Measurements from ENCODE around the gene ADNP2. TPM values are rescaled to one million over a fixed set of nuclear protein-coding genes. Genes with fewer than 3 reads are reported as not detected.

ADNP2 gene
- total RNA-seq, 2 donors from 2014 or later, result 17.8 to 18.1 TPM

GRCh38 chr18:80076379-80076778 lies 32.7 kb upstream of the ADNP2 start:
- TF ChIP-seq CTCF (IDR thresholded peaks at IDR 0.05), result no peak
- Histone ChIP-seq H3K36me3 (no peaks in the 10 kb centered on the region), H3K9me3 (no peaks in the 10 kb centered on the region), H3K4me1 (no peaks in the 10 kb centered on the region), H3K4me3 (no peak overlapping the region), H3K27me3 (no peaks in the 10 kb centered on the region), H3K9ac (ENCODE audit: low read depth in 2 of 2, low read length in 2 of 2) (no peak overlapping the region), H3K27ac (no peak overlapping the region)
- intact Hi-C loops (cut with DNase I), result no loop called here
- no peak for DNase-seq

GRCh38 chr18:80077873-80078272 lies 31.2 kb upstream of the ADNP2 start:
- Histone ChIP-seq H3K9ac (ENCODE audit: low read depth in 2 of 2, low read length in 2 of 2) (no peak overlapping the region), H3K9me3 (no peaks in the 10 kb centered on the region), H3K36me3 (no peaks in the 10 kb centered on the region), H3K27me3 (no peaks in the 10 kb centered on the region), H3K4me3 (no peak overlapping the region), H3K4me1 (no peaks in the 10 kb centered on the region), H3K27ac (no peak overlapping the region)
- intact Hi-C loops (cut with DNase I), result no loop called here
- TF ChIP-seq CTCF (IDR thresholded peaks at IDR 0.05), result no peak
- DNase-seq, result no peak

GRCh38 chr18:80086281-80086680 lies 22.8 kb upstream of the ADNP2 start:
- no peak overlapping the region for H3K9ac ChIP-seq (ENCODE audit: low read depth in 2 of 2, low read length in 2 of 2)
- no peak overlapping the region for H3K4me3 ChIP-seq
- no peak overlapping the region for H3K27ac ChIP-seq
- H3K27me3 ChIP-seq, result no peaks in the 10 kb centered on the region
- H3K4me1 ChIP-seq, result no peaks in the 10 kb centered on the region
- no peaks in the 10 kb centered on the region for H3K9me3 ChIP-seq
- intact Hi-C loops (cut with DNase I), result loop anchor here (10.0 kb wide), 1 partner anchor 61 kb away; no protein-coding TSS in a partner anchor
- H3K36me3 ChIP-seq, result no peaks in the 10 kb centered on the region
- TF ChIP-seq CTCF (IDR thresholded peaks at IDR 0.05), result no peak
- no peak for DNase-seq

GRCh38 chr18:80088036-80088435 lies 21.0 kb upstream of the ADNP2 start:
- H3K27ac ChIP-seq, result no peak overlapping the region
- H3K9me3 ChIP-seq, result no peaks in the 10 kb centered on the region
- H3K4me1 ChIP-seq, result no peaks in the 10 kb centered on the region
- no peaks in the 10 kb centered on the region for H3K36me3 ChIP-seq
- no peak overlapping the region for H3K9ac ChIP-seq (ENCODE audit: low read depth in 2 of 2, low read length in 2 of 2)
- H3K4me3 ChIP-seq, result no peak overlapping the region
- TF ChIP-seq CTCF (IDR thresholded peaks at IDR 0.05), result no peak
- no peaks in the 10 kb centered on the region for H3K27me3 ChIP-seq
- no peak for DNase-seq
- intact Hi-C loops (cut with DNase I), result loop anchor here (10.0 kb wide), 1 partner anchor 63 kb away; no protein-coding TSS in a partner anchor

GRCh38 chr18:80088823-80089222 lies 20.2 kb upstream of the ADNP2 start:
- intact Hi-C loops (cut with DNase I), result loop anchor here (10.0 kb wide), 1 partner anchor 64 kb away; no protein-coding TSS in a partner anchor
- no peak for TF ChIP-seq CTCF (IDR thresholded peaks at IDR 0.05)
- no peaks in the 10 kb centered on the region for H3K27me3 ChIP-seq

More at GRCh38 chr18:80088823-80089222, 20.2 kb upstream of the ADNP2 start:
- Histone ChIP-seq H3K36me3 (no peaks in the 10 kb centered on the region), H3K9ac (ENCODE audit: low read depth in 2 of 2, low read length in 2 of 2) (no peak overlapping the region), H3K9me3 (no peaks in the 10 kb centered on the region), H3K4me3 (no peak overlapping the region), H3K4me1 (no peaks in the 10 kb centered on the region), H3K27ac (no peak overlapping the region)
- DNase-seq, result no peak

All from colonic mucosa (tissue), 4 donors.